Left renal cortex interstitium (tissue), 4 donors: ENCODE data around the gene CD7. TPM values are rescaled to one million over a fixed set of nuclear protein-coding genes. Genes with fewer than 3 reads are reported as not detected.

Experiments
- DNase-seq, 4 donors: peaks; one replicate each; pipeline ENCODE4 v3.0.0-alpha.2; 2013; ENCODE audit warnings: low read depth in 4 of 4, low spot score in 2 of 4, missing footprints in 1 of 4
- polyA plus RNA-seq, 4 donors: library from polyadenylated mRNA; unstranded; fragments of 120-200 nt; gene quantifications; one replicate each; pipeline ENCODE4 v1.2.1, GENCODE V29; 2013; ENCODE audit not compliant: insufficient read length in 4 of 4

The CD7 gene
- polyA plus RNA-seq, 4 donors = 0.17 to 0.65 (median 0.37) TPM

DNA sequence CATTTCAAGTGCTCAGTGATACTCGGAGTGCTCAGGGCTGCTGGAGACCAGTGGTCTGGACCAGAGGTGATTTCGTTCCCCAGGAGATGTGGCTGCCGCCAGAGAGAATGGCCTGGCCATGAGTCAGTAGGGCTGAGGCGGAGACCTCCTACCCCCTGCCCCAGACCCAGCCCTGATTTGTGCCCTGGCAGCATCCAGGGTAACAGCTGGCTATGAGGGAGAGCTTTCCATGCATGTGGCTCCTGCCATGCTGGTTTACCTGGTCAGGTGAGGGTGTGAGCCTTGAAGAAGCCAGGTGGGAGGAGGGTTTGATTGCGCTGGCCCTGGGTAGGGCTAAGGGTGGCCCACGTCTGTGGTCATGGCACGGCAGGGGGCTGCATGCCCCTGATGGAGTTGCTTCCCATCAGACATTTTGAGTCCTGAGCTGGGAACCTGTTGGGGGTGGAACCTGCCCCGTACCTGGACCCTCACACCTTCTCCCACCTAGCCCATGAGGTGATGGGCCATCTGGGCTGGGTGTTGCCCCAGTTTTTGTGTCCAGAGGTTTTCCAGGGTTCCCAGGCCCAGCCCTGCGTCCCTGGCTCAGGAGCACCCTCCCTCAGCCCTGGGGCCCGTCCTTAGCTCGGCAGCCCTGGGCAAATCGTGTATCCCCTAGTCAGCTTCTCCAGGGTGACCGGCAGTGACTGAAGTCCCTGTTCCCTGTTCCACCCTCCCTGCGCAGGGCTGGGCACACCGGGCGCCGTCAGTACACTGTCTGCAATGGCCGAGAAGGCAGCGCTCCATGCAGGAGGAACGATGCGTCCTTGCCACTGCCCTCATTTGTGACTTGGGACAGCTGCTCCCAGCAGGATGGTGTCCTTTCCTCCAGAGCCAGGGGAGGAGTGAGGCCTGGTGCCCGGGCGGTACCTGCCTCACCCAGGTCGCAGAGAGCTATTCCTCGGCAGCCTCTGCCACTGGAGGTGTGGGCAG is 34.9 kb downstream of the CD7 start:
- DNase-seq = no peak

DNA sequence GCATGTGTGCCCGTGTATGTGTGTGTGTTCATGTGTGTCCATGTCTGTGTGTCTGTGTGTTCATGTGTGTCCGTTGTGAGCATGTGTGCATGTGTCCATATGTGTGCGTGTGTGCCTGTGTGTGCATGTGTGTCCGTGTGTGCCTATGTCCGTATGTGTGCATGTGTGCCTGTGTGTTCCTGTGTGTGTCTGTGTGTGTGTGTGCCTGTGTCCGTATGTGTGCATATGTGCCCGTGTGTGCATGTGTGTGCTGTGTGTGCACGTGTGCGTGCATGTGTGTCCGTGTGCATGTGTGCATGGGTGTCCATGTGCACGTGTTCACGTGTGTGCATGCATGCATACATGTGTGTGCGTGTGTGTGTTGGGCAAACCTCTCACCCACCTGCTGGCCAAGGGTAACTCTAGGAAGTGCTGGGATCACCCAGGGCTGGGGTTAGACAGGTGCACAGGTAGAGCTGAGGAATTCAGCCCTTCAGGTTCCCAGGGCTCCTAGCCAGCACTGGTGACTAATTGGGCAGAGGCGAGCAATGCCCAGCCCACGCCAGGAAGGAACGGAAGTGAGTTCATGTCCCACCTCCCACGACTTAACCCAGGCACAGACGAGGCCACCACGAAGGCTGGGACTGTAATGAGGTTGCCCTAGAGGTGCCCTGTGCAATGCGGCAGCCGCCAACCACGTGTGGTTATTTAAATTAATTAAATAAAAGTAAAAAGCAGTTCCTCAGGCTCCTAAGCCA is 35.7 kb downstream of the CD7 start:
- no peak for DNase-seq

DNA sequence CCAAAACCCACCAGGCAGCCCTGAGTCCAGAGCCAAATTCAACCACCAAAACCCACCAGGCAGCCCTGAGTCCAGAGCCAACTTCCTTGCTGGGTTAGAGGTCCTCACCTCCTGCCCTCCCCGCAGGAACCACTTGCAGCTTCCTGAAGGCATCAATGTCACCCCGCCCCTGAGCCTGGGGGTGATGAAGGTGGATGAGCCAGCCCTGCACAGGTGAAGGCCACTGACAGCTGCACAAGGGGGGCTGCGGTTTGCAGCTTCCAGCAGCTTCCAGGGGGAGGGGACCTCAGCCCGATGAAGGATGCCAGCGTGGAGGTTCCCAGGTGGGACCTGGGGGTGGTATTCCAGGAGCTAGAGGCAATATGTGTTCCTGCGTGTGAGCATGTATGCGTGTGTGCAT is 36.3 kb downstream of the CD7 start:
- DNase-seq = no peak

DNA sequence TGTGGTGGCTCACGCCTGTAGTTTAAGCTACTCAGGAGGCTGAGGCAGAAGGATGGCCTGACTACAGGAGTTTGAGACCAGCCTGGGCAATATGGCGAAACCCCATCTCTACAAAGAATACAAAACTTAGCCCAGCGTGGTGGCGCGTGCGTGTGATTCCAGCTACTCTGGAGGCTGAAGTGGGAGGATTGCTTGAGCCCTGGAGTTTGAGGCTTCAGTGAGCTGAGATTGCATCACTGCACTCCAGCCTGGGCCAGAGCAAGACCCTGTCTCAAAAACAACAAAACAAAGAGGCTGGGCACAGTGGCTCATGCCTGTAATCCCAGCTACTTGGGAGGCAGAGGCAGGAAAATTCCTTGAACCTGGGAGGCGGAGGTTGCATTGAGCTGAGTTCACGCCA is 36.9 kb downstream of the CD7 start:
- DNase-seq = no peak

DNA sequence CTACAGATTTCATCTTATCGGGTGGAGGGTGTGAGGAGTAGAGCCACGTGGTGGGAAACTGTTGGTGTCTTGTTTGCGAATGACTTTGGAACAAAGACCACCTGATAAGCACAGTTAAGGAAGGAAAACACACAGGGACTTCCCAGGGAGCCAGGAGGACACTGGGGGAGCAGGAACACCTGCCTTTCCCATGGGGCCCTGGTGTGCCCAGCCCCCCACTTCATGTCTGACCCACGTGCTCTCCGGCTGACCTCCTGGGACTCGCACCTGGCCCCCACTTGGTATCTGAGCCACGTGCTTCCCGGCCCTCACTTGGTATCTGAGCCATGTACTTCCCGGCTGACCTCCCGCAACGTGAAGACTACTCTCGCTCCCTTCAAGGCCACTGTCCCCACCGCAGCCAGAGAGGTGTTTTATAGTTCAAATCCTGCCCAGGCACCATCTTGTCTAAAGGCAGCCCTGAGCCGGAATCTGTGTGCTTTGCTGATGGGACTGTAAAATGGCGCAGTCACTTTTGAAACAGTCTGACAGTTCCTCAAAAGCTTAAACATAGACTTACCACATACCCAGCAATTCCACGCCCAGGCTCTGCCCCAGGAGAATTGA is 38.5 kb downstream of the CD7 start:
- DNase-seq = no peak

DNA sequence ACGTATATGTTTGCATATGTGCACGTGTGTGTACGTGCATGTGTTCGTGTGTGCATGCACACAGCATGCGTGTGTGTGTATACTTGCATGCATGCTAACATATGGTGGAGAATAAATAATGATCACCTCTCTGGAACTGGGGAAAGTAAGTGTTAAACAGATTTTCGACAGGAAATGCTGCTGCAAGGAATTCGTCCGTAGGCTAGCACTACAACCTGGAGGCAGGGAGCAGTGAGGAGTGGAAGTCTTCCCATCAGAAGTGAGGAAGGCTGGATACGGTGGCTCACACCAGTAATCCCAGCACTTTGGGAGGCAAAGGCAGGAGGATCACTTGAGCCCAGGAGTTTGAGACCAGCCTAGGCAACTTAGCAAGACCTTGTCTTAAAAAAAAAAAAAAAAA is 39.1 kb downstream of the CD7 start:
- DNase-seq = no peak

DNA sequence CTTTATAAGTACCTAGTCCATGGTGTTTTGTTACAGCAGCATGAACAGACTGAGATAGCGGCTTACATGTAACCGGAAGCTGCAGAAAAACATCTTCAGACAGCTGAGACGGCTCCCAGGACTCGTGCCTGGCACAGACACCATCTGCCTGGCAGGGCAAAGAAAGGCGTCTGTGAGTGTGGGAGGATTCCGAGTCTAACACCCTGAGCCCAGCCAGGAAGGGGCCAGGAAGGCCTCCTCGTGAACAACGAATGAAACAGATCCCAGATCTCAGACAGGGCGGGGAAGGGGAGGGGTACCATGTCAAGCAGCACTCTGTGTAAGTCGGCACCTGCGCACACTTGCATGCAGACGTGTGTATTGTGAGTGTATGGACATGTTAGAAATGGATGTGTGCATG is 39.6 kb downstream of the CD7 start:
- DNase-seq = no peak

DNA sequence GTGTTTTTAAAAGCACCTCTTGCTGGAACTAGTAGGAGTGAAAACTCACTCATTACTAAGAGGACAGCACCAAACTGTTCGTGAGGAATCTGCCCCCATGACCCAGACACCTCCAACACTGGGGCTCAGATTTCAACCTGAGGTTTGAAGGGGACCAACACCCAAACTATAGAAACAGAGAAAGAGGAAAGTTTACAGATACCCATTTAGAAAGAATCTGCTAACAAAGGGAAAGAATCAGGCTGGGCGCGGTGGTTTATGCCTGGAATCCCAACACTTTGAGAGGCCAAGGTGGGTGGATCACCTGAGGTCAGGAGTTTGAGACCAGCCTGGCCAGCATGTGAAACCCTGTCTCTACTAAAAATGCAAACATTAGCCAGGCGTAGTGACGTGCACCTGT is 40.5 kb downstream of the CD7 start:
- no peak for DNase-seq

DNA sequence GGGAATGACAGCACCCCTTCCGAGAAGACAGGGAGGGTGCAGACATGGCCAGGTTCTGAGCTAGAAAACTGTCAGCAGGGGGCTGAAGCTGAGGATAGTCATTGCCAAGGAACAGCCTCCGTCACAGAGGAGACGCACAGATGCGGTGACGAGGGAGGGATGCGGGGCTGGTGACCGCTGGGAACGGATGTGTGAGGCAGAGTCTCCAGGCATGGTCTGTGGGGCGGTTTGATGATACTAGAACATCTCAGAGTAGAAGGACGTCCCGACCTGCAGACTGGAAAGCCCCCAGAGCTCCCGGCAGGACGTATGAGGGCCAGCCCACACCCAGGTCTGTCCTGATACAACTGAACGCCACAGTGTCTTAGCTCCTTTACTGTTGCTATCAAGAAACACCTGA is 42.1 kb downstream of the CD7 start:
- DNase-seq = no peak

DNA sequence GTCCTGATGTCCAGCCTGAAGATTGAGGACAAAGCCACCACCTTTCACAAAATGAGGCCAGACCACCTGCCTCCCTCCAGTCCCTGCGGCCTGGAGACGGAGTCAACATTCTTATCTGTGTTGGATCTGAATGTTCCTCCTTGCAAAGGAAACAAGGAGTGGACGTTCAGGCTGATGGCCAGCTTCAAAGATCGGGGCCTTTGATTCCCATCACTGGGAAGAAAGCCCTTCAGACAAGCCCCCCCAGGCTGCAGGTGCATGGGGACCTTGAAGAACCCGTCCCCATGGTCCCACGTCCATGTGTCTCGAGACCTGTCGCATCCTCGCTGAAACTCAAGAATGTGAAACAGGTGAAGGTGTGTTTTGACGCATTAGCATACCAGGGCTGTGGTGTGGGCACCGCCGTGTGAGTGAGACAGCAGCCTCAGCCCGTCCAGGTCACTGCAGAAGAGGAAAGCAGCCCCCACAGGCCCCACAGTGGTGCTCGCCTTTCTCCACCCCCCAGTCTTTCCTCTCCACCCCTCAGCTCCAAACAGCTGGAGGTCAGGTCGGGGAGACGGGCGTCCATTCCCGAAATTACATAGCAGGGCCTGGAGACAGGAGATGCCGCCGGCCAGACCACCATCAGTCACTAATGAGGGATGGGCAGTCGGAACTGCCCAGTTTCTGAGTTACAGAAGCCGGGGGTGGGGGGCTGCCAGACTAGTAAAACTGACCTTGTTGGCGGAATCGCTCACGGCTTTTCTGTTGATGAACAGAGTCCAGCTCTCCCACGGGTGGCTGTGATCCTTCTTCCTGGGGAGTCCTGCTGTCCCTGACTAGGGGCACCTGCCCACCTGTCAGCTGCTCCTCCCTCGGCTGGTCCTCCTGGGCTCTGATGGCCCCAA is 43.0 kb downstream of the CD7 start:
- DNase-seq = no peak

DNA sequence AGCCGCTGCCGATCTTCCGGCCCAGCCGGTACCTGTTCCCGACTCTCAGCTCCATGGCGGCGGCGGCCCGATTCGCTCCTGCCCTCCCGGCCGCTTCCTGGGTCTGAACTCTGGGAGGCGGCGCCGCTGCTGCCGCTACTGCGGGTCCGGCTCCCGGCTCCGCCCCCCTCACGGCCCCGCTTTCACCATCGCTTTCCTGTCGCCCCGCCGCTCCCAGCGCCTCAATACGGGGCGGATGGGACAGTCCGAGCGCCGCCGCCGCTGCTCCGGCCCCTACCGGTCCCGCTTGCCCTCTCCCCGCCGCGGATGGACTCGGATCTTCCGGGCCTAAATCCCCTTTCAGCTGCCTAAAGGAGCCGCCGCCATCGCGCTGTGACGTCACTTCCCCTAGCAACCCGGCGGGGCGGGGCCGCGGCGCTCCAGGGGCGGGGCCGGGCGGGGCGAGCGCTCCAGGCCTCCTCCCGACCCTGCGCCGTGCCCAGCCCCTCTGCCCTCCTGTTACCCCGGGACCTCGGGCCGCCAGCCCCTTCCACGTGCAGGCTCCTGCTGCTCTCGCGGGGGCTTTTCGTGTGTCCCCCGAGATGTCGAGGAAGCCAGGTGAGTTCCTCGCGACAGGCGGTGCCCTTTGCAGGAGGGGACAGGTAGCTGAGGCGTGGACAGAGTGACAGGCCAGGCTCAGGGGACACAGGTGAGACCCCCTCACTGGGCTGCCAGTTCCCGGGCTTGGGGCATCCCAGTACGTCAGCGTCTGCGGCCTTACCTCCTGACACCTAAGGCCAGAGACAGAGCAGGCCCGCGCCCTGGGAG is 43.9 kb downstream of the CD7 start, which contains the start of gene CSNK1D:
Gene CSNK1D (minus strand): TSS at position 374 of the 807 bp plus-strand sequence. CDS start 319 bp downstream, at position 55.
- DNase-seq = peak in 3 of 4 donors; percentile 76 to 88 (median 79)

DNA sequence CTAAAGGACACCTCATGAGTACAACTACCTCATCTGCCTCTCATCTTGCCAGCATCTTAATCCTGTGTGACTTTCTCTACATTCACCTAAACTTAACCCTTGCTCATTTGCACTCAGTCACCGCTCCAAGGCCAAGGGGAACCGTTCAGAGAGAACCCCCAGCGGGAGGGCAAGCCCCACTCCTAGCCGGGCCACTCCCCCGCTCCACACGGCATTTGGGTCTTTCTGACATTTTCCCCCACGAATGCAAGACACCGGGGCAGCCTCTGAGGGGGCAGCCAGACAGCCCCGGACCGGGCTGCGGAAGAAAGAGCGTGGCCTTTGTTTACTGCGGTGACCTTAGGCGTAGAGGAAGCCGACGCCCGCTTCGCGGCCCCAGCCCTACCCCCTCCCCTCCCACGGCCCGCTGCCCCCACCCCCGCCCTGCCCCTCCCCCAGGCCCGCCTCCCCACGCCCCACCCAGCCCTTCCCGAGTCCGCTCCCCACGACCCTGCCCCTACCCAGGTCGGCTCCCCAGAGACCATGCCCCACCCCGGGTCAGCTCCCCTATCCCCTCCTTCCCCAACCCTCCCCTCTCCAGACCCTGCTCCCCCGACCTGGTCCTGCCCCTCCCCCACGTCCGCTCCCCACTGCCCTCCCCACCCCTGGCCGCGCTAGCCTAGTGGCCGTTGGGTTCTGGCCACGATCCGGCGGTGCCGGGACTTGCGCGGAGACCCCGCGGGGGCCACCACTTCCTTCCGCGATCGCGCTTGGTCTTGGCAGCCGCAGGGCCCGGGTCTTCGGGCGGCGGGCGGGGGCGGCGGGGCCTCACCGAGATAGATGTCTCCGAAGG is 44.7 kb downstream of the CD7 start:
- DNase-seq = no peak

DNA sequence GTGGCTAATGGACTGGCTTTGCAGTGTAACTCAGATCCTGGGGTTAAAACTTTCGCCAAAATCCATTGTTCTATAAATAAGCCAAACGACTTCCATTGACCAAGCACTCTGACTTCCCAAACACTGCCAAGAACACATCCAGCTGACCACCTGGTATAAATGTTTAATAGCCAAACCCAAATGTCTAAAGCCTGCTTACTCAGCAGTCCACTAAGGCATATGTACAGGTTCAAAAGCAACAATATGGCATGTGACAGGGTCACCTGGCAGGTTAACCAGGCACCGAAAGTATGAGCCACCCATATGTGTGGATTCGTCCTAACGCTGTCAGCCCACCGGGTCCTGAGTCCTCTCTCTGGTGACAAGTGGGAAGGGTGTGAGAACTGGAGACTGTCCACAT is 46.0 kb downstream of the CD7 start:
- DNase-seq = no peak

DNA sequence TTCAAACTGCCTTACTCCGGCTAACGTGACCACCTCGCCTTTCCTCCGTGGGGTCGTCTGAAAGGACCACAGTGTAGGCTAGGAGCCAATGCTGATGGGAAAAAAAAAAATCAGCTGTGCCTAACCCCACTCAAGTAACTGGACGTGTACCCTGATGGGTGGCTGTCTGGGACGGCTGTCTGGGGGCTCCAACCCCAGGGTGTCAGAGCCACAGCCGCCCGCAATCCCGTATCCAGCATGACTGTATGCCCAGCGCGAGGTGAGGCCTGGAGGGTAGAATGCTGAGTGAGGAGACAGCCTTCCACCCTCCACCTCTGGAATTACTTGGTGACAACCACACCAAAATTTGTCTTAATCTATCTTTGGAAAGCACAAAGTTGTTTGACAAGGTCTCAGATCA is 46.8 kb downstream of the CD7 start:
- no peak for DNase-seq

DNA sequence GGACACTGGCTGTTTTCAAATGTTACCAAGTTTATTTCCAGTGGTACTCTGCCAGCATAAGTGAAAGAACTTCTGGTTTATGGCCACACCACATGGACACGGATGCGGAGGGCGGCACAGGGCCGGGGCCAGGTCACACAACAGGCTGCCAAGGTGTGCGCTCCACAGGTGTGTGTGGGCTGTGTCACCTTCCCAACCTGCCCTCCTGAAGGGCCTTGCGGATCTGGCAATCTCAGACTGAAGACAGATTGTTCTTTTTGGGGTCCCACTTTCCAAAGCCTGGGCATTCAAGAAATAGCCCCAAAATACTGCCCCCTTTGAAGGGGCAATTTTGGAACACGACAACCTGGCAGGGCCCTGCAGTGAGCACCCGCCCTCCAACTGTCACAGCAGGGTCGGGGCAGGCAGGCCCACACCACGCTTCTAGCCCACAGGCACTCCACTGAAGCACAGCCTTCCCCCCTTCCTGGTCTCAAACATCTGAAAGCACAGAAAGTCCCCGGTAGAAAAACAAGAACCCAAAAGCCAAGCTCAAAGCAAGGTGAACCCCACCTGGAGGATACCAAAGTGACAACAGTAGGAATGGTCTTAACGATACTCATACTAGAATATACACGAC is 47.4 kb downstream of the CD7 start:
- DNase-seq = no peak

DNA sequence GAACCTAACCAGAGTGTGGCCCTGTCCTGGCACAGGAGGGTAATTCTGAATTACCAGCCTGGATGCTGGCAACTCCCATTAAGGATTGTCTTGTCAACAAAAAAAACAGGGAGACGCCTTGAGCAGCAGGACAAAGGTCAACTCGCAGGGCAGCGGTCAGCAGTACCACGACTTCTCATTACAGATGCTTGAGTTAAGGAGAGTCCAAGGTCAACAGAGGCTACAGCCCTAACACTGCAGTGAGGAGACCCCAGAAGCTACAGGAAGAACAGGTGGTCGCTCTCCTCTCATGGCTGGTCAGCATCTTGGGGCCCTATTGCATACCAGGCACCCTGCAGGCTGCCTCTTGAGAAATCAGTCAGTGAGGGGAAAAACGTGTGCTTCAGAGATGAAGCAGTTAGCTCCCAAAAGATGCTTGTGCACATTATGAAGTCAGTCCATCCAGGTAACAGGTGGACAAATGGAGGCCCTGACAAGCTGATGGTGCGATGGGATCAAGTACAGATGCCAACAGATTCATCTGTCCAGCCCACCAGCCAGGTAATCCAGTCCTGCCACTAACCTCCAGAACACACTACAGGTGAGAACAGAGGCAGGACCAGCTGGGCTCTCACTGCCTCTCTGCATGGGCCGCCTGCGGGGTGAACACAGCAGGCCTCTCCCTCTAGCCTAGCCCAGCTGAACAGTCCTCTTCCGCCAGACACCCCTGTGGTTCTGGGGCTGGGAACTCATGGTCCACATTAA is 48.1 kb downstream of the CD7 start:
- DNase-seq = no peak

DNA sequence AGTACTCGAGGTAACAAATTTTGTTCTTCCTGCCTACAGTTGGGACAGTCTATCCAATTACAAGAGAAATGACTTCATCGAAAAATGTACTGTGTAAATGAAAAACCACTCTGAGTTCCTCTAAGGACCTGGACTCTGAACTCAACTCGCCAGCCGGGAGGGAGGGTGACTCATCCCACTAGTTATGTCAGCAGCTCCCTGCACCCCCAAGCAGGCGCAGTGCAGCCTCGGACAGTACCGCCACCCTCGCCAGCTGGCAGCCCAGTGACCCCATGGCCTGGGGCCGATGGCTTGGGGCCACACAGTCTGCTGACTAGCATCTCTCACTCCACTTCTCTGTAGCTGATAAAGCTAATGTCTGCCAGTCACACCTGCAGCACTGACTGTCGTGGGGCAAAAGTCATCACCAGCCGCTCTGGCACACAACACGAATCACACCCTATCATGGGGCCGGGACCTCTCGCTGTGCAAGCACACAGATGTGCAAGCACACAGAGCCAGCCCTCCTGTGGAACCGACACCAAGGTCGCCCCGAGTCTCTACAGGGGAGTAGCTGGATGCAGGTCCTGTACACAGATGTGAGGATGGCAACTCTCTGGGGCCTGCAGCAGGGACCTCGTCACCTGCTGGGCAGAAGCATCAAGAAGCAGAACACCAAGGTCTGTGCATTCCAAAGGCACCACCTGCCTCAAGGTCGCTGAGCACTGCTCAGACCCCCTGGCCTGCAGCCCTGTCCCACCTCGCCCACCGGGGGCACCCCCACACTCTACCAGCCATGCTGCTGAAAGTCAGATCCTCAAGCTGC is 49.6 kb downstream of the CD7 start:
- DNase-seq = no peak
